ENCODE data around the gene SLC26A5. TPM values are rescaled to one million over a fixed set of nuclear protein-coding genes. Genes with fewer than 3 reads are reported as not detected.

SLC26A5 gene
- total RNA-seq, 1 experiment from 2014 or later, result 0.29 TPM

GRCh38 chr7:103343758-103344452, 102.1 kb downstream of the SLC26A5 start:
- TSS peak; percentile 42 for BruUV-seq (replicated peaks)
- H3K27me3 ChIP-seq (ENCODE audit: low read length), result no peaks in the 10 kb centered on the region
- peaks cover 12% of the 10 kb centered on the region for H3K4me1 ChIP-seq (ENCODE audit: insufficient read depth, low read length)
- H3K9me3 ChIP-seq (ENCODE audit: low read length), result no peaks in the 10 kb centered on the region
- H3K9ac ChIP-seq (ENCODE audit: low read length), result peak overlapping the region; percentile 97
- peak; percentile 25 for ATAC-seq
- H3K36me3 ChIP-seq (ENCODE audit: low read depth, low read length), result peaks cover 21% of the 10 kb centered on the region; the same call in 1 of the 2 replicates
- no peak for TF ChIP-seq EZH2 (IDR thresholded peaks at IDR 0.05; ENCODE audit: low read length, unreplicated experiment)
- TF ChIP-seq EZH2phosphoT487 (IDR thresholded peaks at IDR 0.05; ENCODE audit: borderline replicate concordance, low read length), result no peak
- TF ChIP-seq CTCF (conservative IDR thresholded peaks at IDR 0.05; ENCODE audit: low read depth, low read length), result no peak
- H3K79me2 ChIP-seq (ENCODE audit: low read length), result peaks cover 85% of the 10 kb centered on the region
- H4K20me1 ChIP-seq (ENCODE audit: low read length), result peaks cover 18% of the 10 kb centered on the region
- peak; percentile 22 for DNase-seq
- CTCF ChIA-PET, result no interaction called here
- peak overlapping the region; percentile 88 for H3K4me2 ChIP-seq (ENCODE audit: low read length)
- no peaks in the 10 kb centered on the region for H3F3A ChIP-seq (ENCODE audit: low read length, unreplicated experiment)
- H3K9me2 ChIP-seq (replicated peaks; ENCODE audit: low read length), result no peaks in the 10 kb centered on the region
- intact Hi-C loops (cut with micrococcal nuclease), result loop anchor here (1.0 to 10.0 kb wide), 2 partner anchors 62 to 199 kb away; partner anchors contain the start of gene NAPEPLD
- peak overlapping the region; percentile 88 for H3K4me3 ChIP-seq (ENCODE audit: low read length)
- peak overlapping the region; percentile 71 for H3K27ac ChIP-seq (ENCODE audit: low read length)
- peak overlapping the region; percentile 93 for H2AFZ ChIP-seq (ENCODE audit: low read length)
- POLR2A ChIA-PET (ENCODE audit: unreplicated experiment), result no interaction called here

GRCh38 chr7:103343332-103343731, 102.7 kb downstream of the SLC26A5 start:
- no peak overlapping the region for H2AFZ ChIP-seq (ENCODE audit: low read length)
- peak; percentile 17 for DNase-seq
- no peaks in the 10 kb centered on the region for H3F3A ChIP-seq (ENCODE audit: low read length, unreplicated experiment)
- H3K9me2 ChIP-seq (replicated peaks; ENCODE audit: low read length), result no peaks in the 10 kb centered on the region
- H3K9ac ChIP-seq (ENCODE audit: low read length), result peak overlapping the region; percentile 97
- POLR2A ChIA-PET (ENCODE audit: unreplicated experiment), result no interaction called here
- H3K4me1 ChIP-seq (ENCODE audit: insufficient read depth, low read length), result peaks cover 12% of the 10 kb centered on the region
- CTCF ChIA-PET, result no interaction called here
- peaks cover 21% of the 10 kb centered on the region; the same call in 1 of the 2 replicates for H3K36me3 ChIP-seq (ENCODE audit: low read depth, low read length)
- H3K4me3 ChIP-seq (ENCODE audit: low read length), result peak overlapping the region; percentile 88
- no peaks in the 10 kb centered on the region for H3K27me3 ChIP-seq (ENCODE audit: low read length)
- ATAC-seq, result no peak
- BruUV-seq (replicated peaks), result no TSS peak
- TF ChIP-seq CTCF (conservative IDR thresholded peaks at IDR 0.05; ENCODE audit: low read depth, low read length) (no peak), EZH2 (IDR thresholded peaks at IDR 0.05; ENCODE audit: low read length, unreplicated experiment) (no peak), EZH2phosphoT487 (IDR thresholded peaks at IDR 0.05; ENCODE audit: borderline replicate concordance, low read length) (no peak)
- peaks cover 81% of the 10 kb centered on the region for H3K79me2 ChIP-seq (ENCODE audit: low read length)
- H4K20me1 ChIP-seq (ENCODE audit: low read length), result peaks cover 13% of the 10 kb centered on the region; the same call in 1 of the 2 replicates
- intact Hi-C loops (cut with micrococcal nuclease), result loop anchor here (10.0 kb wide), 1 partner anchor 199 kb away; the partner anchor contains the start of gene NAPEPLD
- H3K4me2 ChIP-seq (ENCODE audit: low read length), result peak overlapping the region; percentile 88
- no peaks in the 10 kb centered on the region for H3K9me3 ChIP-seq (ENCODE audit: low read length)
- H3K27ac ChIP-seq (ENCODE audit: low read length), result no peak overlapping the region; the same call in 1 of the 2 replicates

- intact Hi-C loops (cut with micrococcal nuclease), result loop anchor here (10.0 kb wide), 1 partner anchor 197 kb away; the partner anchor contains the start of gene NAPEPLD
- peaks cover 13% of the 10 kb centered on the region; the same call in 1 of the 2 replicates for H4K20me1 ChIP-seq (ENCODE audit: low read length)
- no peaks in the 10 kb centered on the region for H3F3A ChIP-seq (ENCODE audit: low read length, unreplicated experiment)
- H3K9me2 ChIP-seq (replicated peaks; ENCODE audit: low read length), result no peaks in the 10 kb centered on the region
- H3K79me2 ChIP-seq (ENCODE audit: low read length), result peaks cover 78% of the 10 kb centered on the region
- DNase-seq, result no peak
- H3K36me3 ChIP-seq (ENCODE audit: low read depth, low read length), result peaks cover 35% of the 10 kb centered on the region
- ATAC-seq, result no peak
- CTCF ChIA-PET, result no interaction called here
- H3K4me1 ChIP-seq (ENCODE audit: insufficient read depth, low read length), result 0 out of 2 replicates have a peak, but pooled peaks cover 5% of the 10 kb centered on the region
- H3K4me3 ChIP-seq (ENCODE audit: low read length), result no peak overlapping the region
- no TSS peak for BruUV-seq (replicated peaks)
- POLR2A ChIA-PET (ENCODE audit: unreplicated experiment), result no interaction called here
- TF ChIP-seq CTCF (conservative IDR thresholded peaks at IDR 0.05; ENCODE audit: low read depth, low read length), result no peak
- TF ChIP-seq EZH2phosphoT487 (IDR thresholded peaks at IDR 0.05; ENCODE audit: borderline replicate concordance, low read length), result no peak
- no peak for TF ChIP-seq EZH2 (IDR thresholded peaks at IDR 0.05; ENCODE audit: low read length, unreplicated experiment)
- no peaks in the 10 kb centered on the region for H3K27me3 ChIP-seq (ENCODE audit: low read length)
- H3K9ac ChIP-seq (ENCODE audit: low read length), result no peak overlapping the region
- no peak overlapping the region for H3K27ac ChIP-seq (ENCODE audit: low read length)
- 0 out of 2 replicates have a peak overlapping the region, but pooled peaks have one; percentile 12 for H3K4me2 ChIP-seq (ENCODE audit: low read length)
- no peaks in the 10 kb centered on the region for H3K9me3 ChIP-seq (ENCODE audit: low read length)
- H2AFZ ChIP-seq (ENCODE audit: low read length), result no peak overlapping the region
Observed at GRCh38 chr7:103341466-103341865, 104.5 kb downstream of the SLC26A5 start.
